OCI-LY3 (cell line): ENCODE measurements around the gene RNF113B.

ENCODE experiments used
- H2AFZ ChIP-seq: fragments of 200-600, 300-600 bp; shearing (Covaris generic); 2 replicates; pipeline ENCODE4 v1.6.0; 2014; ENCODE audit warnings: antibody characterized with exemption, low read depth, low read length
- H3K27ac ChIP-seq: fragments of 200-600, 300-600 bp; sonication (generic); 2 replicates; pipeline ENCODE4 v1.5.1; 2014; ENCODE audit warnings: mild to moderate bottlenecking, low read length, moderate library complexity, mixed read lengths
- H3K27me3 ChIP-seq: fragments of 200-600, 300-600 bp; sonication (generic); 2 replicates; pipeline ENCODE4 v1.6.1; 2014; ENCODE audit warnings: low read depth, low read length, mixed read lengths
- H3K36me3 ChIP-seq: fragments of 200-600, 300-600 bp; sonication (generic); replicated peaks from 2 replicates; pipeline ENCODE3; 2014; ENCODE audit warnings: low read depth, low read length, mixed read lengths
- H3K4me1 ChIP-seq: fragments of 300-600, 200-600 bp; sonication (generic); 2 replicates; pipeline ENCODE4 v1.6.1; 2014; ENCODE audit warnings: low read length, mixed read lengths
- H3K4me2 ChIP-seq: fragments of 200-600, 300-600 bp; sonication (generic); 2 replicates; pipeline ENCODE4 v1.6.1; 2014; ENCODE audit warnings: low read length, mixed read lengths
- H3K4me3 ChIP-seq: fragments of 300-600, 200-600 bp; sonication (generic); 2 replicates; pipeline ENCODE4 v1.5.1; 2014; ENCODE audit warnings: antibody characterized with exemption, mild to moderate bottlenecking, low read length, moderate library complexity
- H3K79me2 ChIP-seq: fragments of 300-600, 200-600 bp; shearing (Covaris generic); 2 replicates; pipeline ENCODE4 v1.6.1; 2014; ENCODE audit warnings: mild to moderate bottlenecking, low read length, mixed read lengths
- H3K9ac ChIP-seq: fragments of 300-600, 200-600 bp; shearing (Covaris generic); 2 replicates; pipeline ENCODE4 v1.6.0; 2014; ENCODE audit warnings: mild to moderate bottlenecking, low read length, moderate library complexity
- H3K9me3 ChIP-seq: fragments of 200-600, 300-600 bp; shearing (Covaris generic); 2 replicates; pipeline ENCODE4 v1.6.1; 2014; ENCODE audit warnings: low read length, mixed read lengths; ENCODE audit not compliant: insufficient read depth
- H4K20me1 ChIP-seq: fragments of 200-600, 300-600 bp; sonication (generic); 2 replicates; pipeline ENCODE4 v1.6.1; 2016; ENCODE audit warnings: low read length, mixed read lengths; ENCODE audit not compliant: insufficient read depth
- EZH2phosphoT487 ChIP-seq: fragments of 200-600 bp; shearing (Covaris generic); IDR thresholded peaks from 2 replicates; pipeline ENCODE4 v1.6.1; 2018; ENCODE audit warnings: antibody characterized with exemption, mixed run types, low read depth
- TF ChIP-seq, protein P1 (sequence below): fragments of 200-600, 300-600 bp; sonication (generic); IDR thresholded peaks from 2 replicates; pipeline ENCODE4 v1.5.1; 2014; ENCODE audit warnings: antibody characterized with exemption, low read length, low read depth

Gene RNF113B

DNA sequence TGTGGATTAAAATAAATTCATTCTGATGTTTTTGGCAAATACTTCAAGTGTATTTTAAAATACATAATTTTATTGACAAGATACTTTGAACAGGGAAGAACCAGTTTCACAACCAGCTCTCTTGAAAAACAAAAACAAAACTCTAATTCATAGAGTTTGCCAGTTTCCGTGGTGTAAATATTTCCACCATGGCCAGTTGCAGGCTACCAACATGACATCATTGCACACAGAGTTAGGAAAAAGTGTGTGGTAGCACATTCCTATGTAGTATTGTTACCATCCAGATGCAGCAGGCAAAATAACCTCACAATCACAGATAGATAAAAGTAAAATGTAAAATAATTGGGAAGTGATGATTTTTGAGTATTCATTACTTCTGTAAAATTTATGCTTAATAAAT, 7.7 kb upstream of the RNF113B start:
- H4K20me1 ChIP-seq: no peaks in the 10 kb centered on the region
- H3K4me1 ChIP-seq: no peaks in the 10 kb centered on the region
- no peak overlapping the region for H3K4me2 ChIP-seq
- TF ChIP-seq, protein P1, sequence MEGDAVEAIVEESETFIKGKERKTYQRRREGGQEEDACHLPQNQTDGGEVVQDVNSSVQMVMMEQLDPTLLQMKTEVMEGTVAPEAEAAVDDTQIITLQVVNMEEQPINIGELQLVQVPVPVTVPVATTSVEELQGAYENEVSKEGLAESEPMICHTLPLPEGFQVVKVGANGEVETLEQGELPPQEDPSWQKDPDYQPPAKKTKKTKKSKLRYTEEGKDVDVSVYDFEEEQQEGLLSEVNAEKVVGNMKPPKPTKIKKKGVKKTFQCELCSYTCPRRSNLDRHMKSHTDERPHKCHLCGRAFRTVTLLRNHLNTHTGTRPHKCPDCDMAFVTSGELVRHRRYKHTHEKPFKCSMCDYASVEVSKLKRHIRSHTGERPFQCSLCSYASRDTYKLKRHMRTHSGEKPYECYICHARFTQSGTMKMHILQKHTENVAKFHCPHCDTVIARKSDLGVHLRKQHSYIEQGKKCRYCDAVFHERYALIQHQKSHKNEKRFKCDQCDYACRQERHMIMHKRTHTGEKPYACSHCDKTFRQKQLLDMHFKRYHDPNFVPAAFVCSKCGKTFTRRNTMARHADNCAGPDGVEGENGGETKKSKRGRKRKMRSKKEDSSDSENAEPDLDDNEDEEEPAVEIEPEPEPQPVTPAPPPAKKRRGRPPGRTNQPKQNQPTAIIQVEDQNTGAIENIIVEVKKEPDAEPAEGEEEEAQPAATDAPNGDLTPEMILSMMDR: no peak
- no peak for TF ChIP-seq EZH2phosphoT487
- H3K9ac ChIP-seq: no peak overlapping the region
- no peak overlapping the region for H2AFZ ChIP-seq
- H3K27ac ChIP-seq: no peak overlapping the region
- no peaks in the 10 kb centered on the region for H3K79me2 ChIP-seq
- H3K36me3 ChIP-seq: no peaks in the 10 kb centered on the region
- no peaks in the 10 kb centered on the region for H3K27me3 ChIP-seq
- no peaks in the 10 kb centered on the region for H3K9me3 ChIP-seq
- H3K4me3 ChIP-seq: no peak overlapping the region

DNA sequence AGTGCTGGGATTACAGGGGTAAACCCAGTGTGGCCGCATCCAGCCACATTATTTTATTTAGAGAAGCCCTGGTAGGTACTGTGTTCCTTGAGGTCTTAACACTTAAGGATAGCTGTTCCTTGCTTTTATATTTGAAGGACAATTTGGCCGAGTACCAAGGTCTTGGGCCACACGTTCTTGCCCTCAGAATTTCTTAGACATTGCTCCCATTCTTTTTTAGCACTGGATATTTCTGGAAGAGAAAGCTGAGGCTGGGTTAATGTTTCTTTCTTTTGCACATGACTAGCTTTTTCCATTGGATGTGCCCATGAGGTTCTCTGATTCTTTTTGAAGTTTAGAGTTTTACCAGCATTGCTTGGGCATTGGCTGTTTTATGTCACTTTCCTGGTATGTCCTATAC, 5.5 kb upstream of the RNF113B start:
- no peaks in the 10 kb centered on the region for H3K36me3 ChIP-seq
- no peak overlapping the region for H3K4me2 ChIP-seq
- no peak overlapping the region for H3K9ac ChIP-seq
- no peaks in the 10 kb centered on the region for H3K27me3 ChIP-seq
- no peaks in the 10 kb centered on the region for H4K20me1 ChIP-seq
- no peaks in the 10 kb centered on the region for H3K79me2 ChIP-seq
- H3K27ac ChIP-seq: no peak overlapping the region
- no peak overlapping the region for H2AFZ ChIP-seq
- TF ChIP-seq EZH2phosphoT487: no peak
- TF ChIP-seq, protein P1: no peak
- H3K4me1 ChIP-seq: no peaks in the 10 kb centered on the region
- no peaks in the 10 kb centered on the region for H3K9me3 ChIP-seq
- no peak overlapping the region for H3K4me3 ChIP-seq

DNA sequence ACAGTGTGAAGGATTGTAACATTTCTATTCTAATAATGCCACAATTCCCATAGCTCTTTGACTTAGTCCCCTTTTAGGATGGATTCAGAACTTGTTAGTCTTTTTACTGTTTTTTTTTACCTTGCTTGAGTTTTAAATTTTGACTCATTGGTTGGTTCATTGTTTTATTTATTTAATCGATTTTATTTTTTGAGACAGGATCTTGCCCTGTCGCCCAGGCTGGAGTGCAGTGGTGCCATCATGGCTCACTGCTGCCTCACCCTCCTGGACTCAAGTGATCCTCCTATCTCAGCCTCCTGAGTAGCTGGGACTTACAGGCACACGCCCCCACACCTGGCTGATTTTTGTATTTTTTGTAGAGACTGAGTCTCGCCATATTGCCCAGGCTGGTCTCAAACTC, 5.1 kb upstream of the RNF113B start:
- no peaks in the 10 kb centered on the region for H4K20me1 ChIP-seq

DNA sequence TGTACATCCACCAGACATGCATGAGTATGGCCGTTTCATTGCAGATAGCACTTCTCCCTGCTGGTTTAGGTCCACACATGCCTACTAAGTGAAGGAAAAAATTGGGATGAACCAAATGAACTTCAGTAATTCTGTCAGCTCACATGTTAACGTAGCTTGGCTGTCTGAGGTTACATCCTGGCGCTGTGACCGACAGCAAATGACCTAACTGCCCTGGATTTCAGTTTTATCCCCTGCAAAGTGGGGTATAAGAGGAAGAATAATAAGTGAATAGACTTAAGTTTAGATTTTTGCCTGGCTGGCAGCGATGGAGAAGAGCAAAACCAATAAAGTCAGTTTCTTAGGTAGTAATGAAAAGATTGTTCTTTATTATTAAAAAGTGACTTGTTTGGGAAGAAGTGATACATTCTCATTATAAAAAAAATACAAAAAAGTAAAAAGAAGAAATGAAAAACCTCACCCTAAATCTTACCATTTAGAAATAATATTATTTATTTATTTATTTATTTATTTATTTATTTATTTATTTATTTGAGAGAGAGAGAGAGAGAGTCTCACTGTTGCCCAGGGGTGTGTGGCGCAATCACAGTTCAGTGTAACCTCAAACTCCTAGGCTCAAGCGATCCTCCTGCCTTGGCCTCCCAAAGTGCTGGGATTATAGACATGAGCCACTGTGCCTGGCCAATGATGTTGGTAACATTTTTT, 4.2 kb upstream of the RNF113B start:
- Histone ChIP-seq H3K27me3 (no peaks in the 10 kb centered on the region), H3K79me2 (no peaks in the 10 kb centered on the region), H3K4me1 (no peaks in the 10 kb centered on the region), H3K9me3 (no peaks in the 10 kb centered on the region), H3K36me3 (no peaks in the 10 kb centered on the region), H3K4me3 (no peak overlapping the region), H3K27ac (no peak overlapping the region), H3K4me2 (no peak overlapping the region), H3K9ac (no peak overlapping the region), H4K20me1 (no peaks in the 10 kb centered on the region), H2AFZ (no peak overlapping the region)
- TF ChIP-seq EZH2phosphoT487: no peak
- TF ChIP-seq, protein P1: no peak

More for the DNA sequence above, 5.1 kb upstream of the RNF113B start:
- H3K27me3 ChIP-seq: no peaks in the 10 kb centered on the region
- no peak overlapping the region for H3K9ac ChIP-seq
- no peaks in the 10 kb centered on the region for H3K79me2 ChIP-seq
- no peaks in the 10 kb centered on the region for H3K4me1 ChIP-seq
- H3K4me3 ChIP-seq: no peak overlapping the region
- H3K9me3 ChIP-seq: no peaks in the 10 kb centered on the region
- no peak overlapping the region for H3K27ac ChIP-seq
- H2AFZ ChIP-seq: no peak overlapping the region
- TF ChIP-seq, protein P1: no peak
- no peak for TF ChIP-seq EZH2phosphoT487
- no peaks in the 10 kb centered on the region for H3K36me3 ChIP-seq
- H3K4me2 ChIP-seq: no peak overlapping the region
